ENCODE results near the gene CFAP299. TPM values are rescaled to one million over a fixed set of nuclear protein-coding genes. Genes with fewer than 3 reads are reported as not detected.
"Not testable (repeated sequence)": the region's sequence is repeated elsewhere in the genome, so short reads cannot be mapped to it uniquely, and the experiment has no call there.

CFAP299 gene
- total RNA-seq, 1 donor from 2014 or later, result not detected

- peaks cover 11% of the 10 kb centered on the region for H3K4me1 Mint-ChIP-seq (ENCODE audit: unreplicated experiment)
- H3K36me3 Mint-ChIP-seq (ENCODE audit: unreplicated experiment), result no peaks in the 10 kb centered on the region
- H3K4me3 Mint-ChIP-seq (ENCODE audit: unreplicated experiment), result peak overlapping the region; percentile 87
- no peak overlapping the region for H3K27ac Mint-ChIP-seq (ENCODE audit: unreplicated experiment)
- no peak for DNase-seq (ENCODE audit: extremely low spot score, unreplicated experiment)
- no peaks in the 10 kb centered on the region for H3K9me3 Mint-ChIP-seq (ENCODE audit: unreplicated experiment)
- H3K27me3 Mint-ChIP-seq (ENCODE audit: unreplicated experiment), result peaks cover 10% of the 10 kb centered on the region
- TF ChIP-seq CTCF (IDR thresholded peaks at IDR 0.05), result peak; percentile 50
These were observed 1.1 kb downstream of the CFAP299 start for GRCh38 chr4:80336582-80336981.

GRCh38 chr4:80340036-80340435, 4.5 kb downstream of the CFAP299 start:
- H3K4me1 Mint-ChIP-seq (ENCODE audit: unreplicated experiment), result peaks cover 9% of the 10 kb centered on the region
- H3K9me3 Mint-ChIP-seq (ENCODE audit: unreplicated experiment), result peaks cover 19% of the 10 kb centered on the region
- no peak for DNase-seq (ENCODE audit: extremely low spot score, unreplicated experiment)
- no peaks in the 10 kb centered on the region for H3K36me3 Mint-ChIP-seq (ENCODE audit: unreplicated experiment)
- H3K27ac Mint-ChIP-seq (ENCODE audit: unreplicated experiment), result no peak overlapping the region
- no peak for TF ChIP-seq CTCF (IDR thresholded peaks at IDR 0.05)
- peaks cover 22% of the 10 kb centered on the region for H3K27me3 Mint-ChIP-seq (ENCODE audit: unreplicated experiment)
- no peak overlapping the region for H3K4me3 Mint-ChIP-seq (ENCODE audit: unreplicated experiment)

GRCh38 chr4:80342684-80343083, 7.2 kb downstream of the CFAP299 start:
- not testable (repeated sequence) for H3K4me1 Mint-ChIP-seq (ENCODE audit: unreplicated experiment); H3K36me3 Mint-ChIP-seq (ENCODE audit: unreplicated experiment); H3K27ac Mint-ChIP-seq (ENCODE audit: unreplicated experiment); DNase-seq (ENCODE audit: extremely low spot score, unreplicated experiment); H3K4me3 Mint-ChIP-seq (ENCODE audit: unreplicated experiment)
- peaks cover 41% of the 10 kb centered on the region for H3K27me3 Mint-ChIP-seq (ENCODE audit: unreplicated experiment)
- peaks cover 19% of the 10 kb centered on the region for H3K9me3 Mint-ChIP-seq (ENCODE audit: unreplicated experiment)

GRCh38 chr4:80343887-80344286, 8.4 kb downstream of the CFAP299 start:
- Mint-ChIP-seq H3K9me3 (ENCODE audit: unreplicated experiment) (peaks cover 19% of the 10 kb centered on the region), H3K4me1 (ENCODE audit: unreplicated experiment) (no peaks in the 10 kb centered on the region), H3K36me3 (ENCODE audit: unreplicated experiment) (no peaks in the 10 kb centered on the region), H3K27me3 (ENCODE audit: unreplicated experiment) (peaks cover 53% of the 10 kb centered on the region), H3K27ac (ENCODE audit: unreplicated experiment) (no peak overlapping the region), H3K4me3 (ENCODE audit: unreplicated experiment) (no peak overlapping the region)
- no peak for TF ChIP-seq CTCF (IDR thresholded peaks at IDR 0.05)
- no peak for DNase-seq (ENCODE audit: extremely low spot score, unreplicated experiment)

- Mint-ChIP-seq H3K27me3 (ENCODE audit: unreplicated experiment) (peaks cover 60% of the 10 kb centered on the region), H3K4me3 (ENCODE audit: unreplicated experiment) (no peak overlapping the region), H3K27ac (ENCODE audit: unreplicated experiment) (no peak overlapping the region), H3K4me1 (ENCODE audit: unreplicated experiment) (no peaks in the 10 kb centered on the region), H3K9me3 (ENCODE audit: unreplicated experiment) (no peaks in the 10 kb centered on the region), H3K36me3 (ENCODE audit: unreplicated experiment) (no peaks in the 10 kb centered on the region)
- TF ChIP-seq CTCF (IDR thresholded peaks at IDR 0.05), result no peak
- no peak for DNase-seq (ENCODE audit: extremely low spot score, unreplicated experiment)
These were observed 24.6 kb downstream of the CFAP299 start for GRCh38 chr4:80360084-80360483.

GRCh38 chr4:80360900-80361299, 25.4 kb downstream of the CFAP299 start:
- Mint-ChIP-seq H3K36me3 (ENCODE audit: unreplicated experiment) (no peaks in the 10 kb centered on the region), H3K4me1 (ENCODE audit: unreplicated experiment) (no peaks in the 10 kb centered on the region), H3K9me3 (ENCODE audit: unreplicated experiment) (no peaks in the 10 kb centered on the region), H3K27ac (ENCODE audit: unreplicated experiment) (no peak overlapping the region), H3K27me3 (ENCODE audit: unreplicated experiment) (peaks cover 53% of the 10 kb centered on the region), H3K4me3 (ENCODE audit: unreplicated experiment) (no peak overlapping the region)
- no peak for TF ChIP-seq CTCF (IDR thresholded peaks at IDR 0.05)
- DNase-seq (ENCODE audit: extremely low spot score, unreplicated experiment), result no peak
